Adrenal gland (tissue), 12 donors: Measurements from ENCODE around the gene STK35. TPM values are rescaled to one million over a fixed set of nuclear protein-coding genes. Genes with fewer than 3 reads are reported as not detected.
"Not testable (repeated sequence)": the region's sequence is repeated elsewhere in the genome, so short reads cannot be mapped to it uniquely, and the experiment has no call there.

Experiments used
- DNase-seq, 7 donors: peaks; one replicate each; pipeline ENCODE4 v3.0.0-alpha.2; 2019 to 2020
- H3K27ac ChIP-seq, 5 donors: fragments of 200-600 bp; sonication (generic) in 4 of 5; 1 replicate in 3 of 5; 2 replicates in 2 of 5; pipeline versions ENCODE4 v1.5.1 to v1.8.0; 2016 to 2020; ENCODE audit warnings: mild to moderate bottlenecking in 1 of 5
- H3K27me3 ChIP-seq: fragments of 200-600 bp; 2 replicates; pipeline ENCODE4 v1.8.0; 2021
- H3K36me3 ChIP-seq, 2 donors: fragments of 200-600 bp; replicated peaks in 1 of 2; 1 replicate in 1 of 2; 2 replicates in 1 of 2; pipeline versions ENCODE4 v1.5.1 to v1.8.0; 2018 to 2022
- H3K4me1 ChIP-seq, 2 donors: fragments of 200-600 bp; replicated peaks in 1 of 2; 1 replicate in 1 of 2; 2 replicates in 1 of 2; pipeline versions ENCODE4 v1.5.1 to v1.8.0; 2018 to 2021
- H3K4me3 ChIP-seq, 4 donors: fragments of 200-600 bp; sonication (generic) in 3 of 4; one replicate each; pipeline ENCODE4 v1.5.1; 2016 to 2018
- H3K9me3 ChIP-seq, 3 donors: fragments of 200-600 bp; sonication (generic) in 1 of 3; replicated peaks in 1 of 3; 1 replicate in 2 of 3; 2 replicates in 1 of 3; pipeline versions ENCODE4 v1.5.1 to v1.8.0; 2016 to 2021
- POLR2A ChIP-seq, 2 donors: fragments of 450-650 bp; IDR thresholded peaks; one replicate each; pipeline ENCODE4 v1.6.1; 2017; ENCODE audit warnings: antibody characterized with exemption in 2 of 2, mild to moderate bottlenecking in 2 of 2, moderate library complexity in 1 of 2
- WGBS, 4 donors: extraction: QIAGEN DNeasy Blood & Tissue Kit in 2 of 4; methylation state at CpG; one replicate each; pipeline versions ENCODE4 v1.1.5 to v1.1.7; 2013 to 2017; 5-methylcytosine and 5-hydroxymethylcytosine counted together
- intact Hi-C, 2 donors: fragments of 100-400 bp; cut with DNase I; formaldehyde crosslinking; loops; one replicate each; pipeline versions ENCODE4 v1.14.1 to v1.15.0; 2022 to 2023
- polyA plus RNA-seq, 3 donors: library from polyadenylated mRNA; stranded (reverse); fragments of 200-250 nt in 2 of 3; fragments of 350-450 nt in 1 of 3; fragmentation: Illumina TruSeq in 1 of 3; extraction: RNeasy Lipid Tissue Mini Kit (QIAGEN cat#74804) in 1 of 3; gene quantifications; one replicate each; pipeline ENCODE4 v1.2.3, GENCODE V29; 2013 to 2014
- total RNA-seq, 9 donors: library from RNA; depleted of rRNA in 4 of 9; stranded (reverse); fragments of >200 nt in 4 of 9; fragments of 120-200 nt in 1 of 9; fragmentation: NEBNext Ultra II Directional in 1 of 9; extraction: Animal tissue kit (Norgen Biotek cat#: 25700) in 1 of 9; gene quantifications; one replicate each; pipeline versions ENCODE4 v1.1.0 to v1.2.4, GENCODE V29; 2013 to 2023
- TF ChIP-seq, protein P1 (sequence below), 6 experiments: fragments of 450-650 bp in 4 of 6; fragments of 200-600 bp in 2 of 6; sonication (generic) in 1 of 6; IDR thresholded peaks; 1 replicate in 5 of 6; 2 replicates in 1 of 6; pipeline versions ENCODE4 v1.5.1 to v1.8.0; 2016 to 2021; ENCODE audit warnings: antibody characterized with exemption in 6 of 6, mild to moderate bottlenecking in 2 of 6, moderate library complexity in 1 of 6
- donor health status: healthy with polysubstance abuse.
- donor health status: Bipolar disorder and iron deficiency.
- donor health status: DM: yes; HTN: yes; CAD: no.
- donor health status: DM: no; HTN: no; CAD: no.
- donor health status: DM: no; HTN: no; CAD: no.
- donor health status: DM: yes; HTN: yes; CAD: no.

STK35 gene
- total and polyA plus RNA-seq, 12 donors = 7.2 to 32.8 (median 20.9) TPM

- Histone ChIP-seq H3K27me3 (no peaks in the 10 kb centered on the region), H3K4me1 (no peaks in the 10 kb centered on the region), H3K9me3 (no peaks in the 10 kb centered on the region), H3K36me3 (no peaks in the 10 kb centered on the region), H3K4me3 (no peak overlapping the region), H3K27ac (no peak overlapping the region)
- WGBS, 4 donors = 64 to 96% (median 85%) methylated on average over 3 of the region's 3 CpGs
- intact Hi-C loops = loop anchor here (5.0 to 10.0 kb wide), 5 partner anchors 78 to 406 kb away; no protein-coding TSS in a partner anchor
- peak in 1 of 7 donors; percentile 0 for DNase-seq
- no peak for TF ChIP-seq POLR2A (IDR thresholded peaks at IDR 0.05)
- TF ChIP-seq, protein P1, sequence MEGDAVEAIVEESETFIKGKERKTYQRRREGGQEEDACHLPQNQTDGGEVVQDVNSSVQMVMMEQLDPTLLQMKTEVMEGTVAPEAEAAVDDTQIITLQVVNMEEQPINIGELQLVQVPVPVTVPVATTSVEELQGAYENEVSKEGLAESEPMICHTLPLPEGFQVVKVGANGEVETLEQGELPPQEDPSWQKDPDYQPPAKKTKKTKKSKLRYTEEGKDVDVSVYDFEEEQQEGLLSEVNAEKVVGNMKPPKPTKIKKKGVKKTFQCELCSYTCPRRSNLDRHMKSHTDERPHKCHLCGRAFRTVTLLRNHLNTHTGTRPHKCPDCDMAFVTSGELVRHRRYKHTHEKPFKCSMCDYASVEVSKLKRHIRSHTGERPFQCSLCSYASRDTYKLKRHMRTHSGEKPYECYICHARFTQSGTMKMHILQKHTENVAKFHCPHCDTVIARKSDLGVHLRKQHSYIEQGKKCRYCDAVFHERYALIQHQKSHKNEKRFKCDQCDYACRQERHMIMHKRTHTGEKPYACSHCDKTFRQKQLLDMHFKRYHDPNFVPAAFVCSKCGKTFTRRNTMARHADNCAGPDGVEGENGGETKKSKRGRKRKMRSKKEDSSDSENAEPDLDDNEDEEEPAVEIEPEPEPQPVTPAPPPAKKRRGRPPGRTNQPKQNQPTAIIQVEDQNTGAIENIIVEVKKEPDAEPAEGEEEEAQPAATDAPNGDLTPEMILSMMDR (IDR thresholded peaks at IDR 0.05) = no peak
These were observed 68.8 kb downstream of the STK35 start for GRCh38 chr20:2170404-2170803.

DNA sequence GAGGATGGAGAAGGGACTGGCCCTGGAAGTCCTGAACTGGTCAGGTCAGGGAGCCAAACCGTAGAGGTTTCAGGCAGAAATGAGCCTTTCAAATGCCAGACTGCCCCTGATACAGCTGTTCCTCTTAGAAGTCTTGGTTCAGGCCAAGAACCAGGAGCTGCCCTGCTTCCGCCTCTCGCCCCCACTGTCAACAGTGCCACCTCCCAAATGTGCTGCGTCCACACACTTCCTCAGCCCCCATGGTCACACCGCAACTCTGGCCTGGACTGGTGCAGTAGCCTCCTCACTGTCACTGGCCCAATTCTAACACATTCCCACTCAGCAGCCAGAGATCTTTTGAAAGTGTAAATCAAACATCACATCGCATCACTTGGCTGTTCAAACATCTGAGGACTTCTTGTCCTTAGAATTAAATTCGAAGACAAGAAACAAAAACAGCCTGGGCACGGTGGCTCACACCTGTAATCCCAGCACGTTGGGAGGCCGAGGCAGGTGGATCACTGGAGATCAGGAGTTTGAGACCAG is 69.7 kb downstream of the STK35 start:
- no peak for TF ChIP-seq POLR2A (IDR thresholded peaks at IDR 0.05)
- TF ChIP-seq, protein P1 (IDR thresholded peaks at IDR 0.05) = no peak
- intact Hi-C loops = loop anchor here (5.0 to 10.0 kb wide), 5 partner anchors 79 to 407 kb away; no protein-coding TSS in a partner anchor
- Histone ChIP-seq H3K9me3 (no peaks in the 10 kb centered on the region), H3K27ac (no peak overlapping the region), H3K36me3 (no peaks in the 10 kb centered on the region), H3K4me3 (no peak overlapping the region), H3K4me1 (no peaks in the 10 kb centered on the region), H3K27me3 (no peaks in the 10 kb centered on the region)
- no peak for DNase-seq
- WGBS, 4 donors = 76 to 86% (median 83%) methylated on average over 8 to 10 of the region's 10 CpGs

DNA sequence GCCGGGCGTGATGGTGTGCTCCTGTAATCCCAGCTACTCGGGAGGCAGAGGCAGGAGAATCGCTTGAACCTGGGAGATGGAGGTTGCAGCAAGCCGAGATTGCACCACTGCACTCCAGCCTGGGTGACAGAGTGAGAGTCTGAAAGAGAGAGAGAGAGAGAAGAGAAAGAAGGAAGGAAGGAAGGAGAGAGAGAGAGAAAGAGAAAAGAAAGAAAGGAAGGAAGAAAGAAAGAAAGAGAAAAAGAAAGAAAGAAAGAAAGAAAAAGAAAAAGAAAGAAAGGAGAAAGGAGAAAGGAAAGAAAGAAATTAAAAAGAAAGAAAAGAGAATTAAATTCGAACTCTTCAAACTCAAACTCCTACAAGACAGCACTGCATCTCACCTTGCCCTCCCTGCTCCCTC is 70.2 kb downstream of the STK35 start:
- H3K27ac ChIP-seq, H3K27me3 ChIP-seq, H3K9me3 ChIP-seq, DNase-seq, H3K4me3 ChIP-seq, H3K36me3 ChIP-seq, H3K4me1 ChIP-seq: not testable (repeated sequence)
- intact Hi-C loops = loop anchor here (5.0 to 10.0 kb wide), 5 partner anchors 80 to 407 kb away; no protein-coding TSS in a partner anchor
- whole genome bisulfite sequencing, 4 donors = 87 to 93% (median 90%) methylated on average over 6 of the region's 6 CpGs

DNA sequence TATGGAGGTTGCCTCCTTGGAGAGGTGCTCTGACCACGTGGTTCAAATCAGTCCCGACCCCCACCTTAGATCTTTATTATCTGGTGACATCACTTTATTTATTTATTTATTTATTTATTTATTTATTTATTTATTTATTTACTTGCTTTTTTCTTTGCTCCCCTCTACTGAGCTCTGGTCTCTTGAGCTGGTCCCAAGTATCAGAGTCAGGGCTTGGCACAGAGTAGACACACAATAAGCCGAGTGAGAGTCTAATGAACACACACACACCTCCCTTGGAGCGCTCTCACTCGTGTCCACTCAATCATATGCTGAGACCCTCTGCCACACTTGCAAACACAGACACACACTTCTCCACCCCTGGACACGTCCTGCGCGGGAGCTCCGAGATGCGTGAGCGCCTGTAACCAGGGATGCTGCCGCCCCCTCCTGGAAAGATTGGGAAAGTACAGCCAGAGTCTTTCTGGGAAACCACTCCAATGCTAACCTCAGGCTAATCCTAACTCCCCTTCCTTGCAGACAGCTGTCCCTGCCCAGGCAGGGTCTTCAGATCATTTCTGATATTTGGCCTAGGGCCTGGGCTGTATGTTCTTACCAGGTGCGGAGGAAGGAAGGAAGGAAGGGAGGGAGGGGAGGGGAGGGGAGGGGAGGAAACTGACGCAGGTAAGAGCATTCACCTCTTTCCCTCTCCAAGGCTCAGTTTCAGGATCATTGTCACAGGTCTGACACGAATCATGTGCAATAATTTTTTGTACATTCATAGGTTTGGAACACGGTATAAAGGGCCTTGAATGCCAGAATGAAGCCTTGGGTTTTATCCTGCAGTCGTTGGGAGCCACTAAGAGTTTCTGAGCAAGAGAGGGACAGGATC is 70.9 kb downstream of the STK35 start:
- TF ChIP-seq, protein P1 (IDR thresholded peaks at IDR 0.05) = peak; percentile 77 to 96 (median 90)
- no peak for TF ChIP-seq POLR2A (IDR thresholded peaks at IDR 0.05)
- Histone ChIP-seq H3K27ac (no peak overlapping the region), H3K27me3 (no peaks in the 10 kb centered on the region), H3K36me3 (no peaks in the 10 kb centered on the region), H3K4me3 (no peak overlapping the region), H3K4me1 (no peaks in the 10 kb centered on the region), H3K9me3 (no peaks in the 10 kb centered on the region)
- peak; percentile 62 to 91 (median 78) for DNase-seq
- 13 to 37% (median 17%) methylated on average over 10 to 17 of the region's 17 CpGs for whole genome bisulfite sequencing, 4 donors
- intact Hi-C loops = loop anchor here (5.0 to 10.0 kb wide), 5 partner anchors 80 to 408 kb away; no protein-coding TSS in a partner anchor
